Measurements from ENCODE around the gene IRF9. TPM values are rescaled to one million over a fixed set of nuclear protein-coding genes. Genes with fewer than 3 reads are reported as not detected.

Gene IRF9
- total and polyA plus RNA-seq, 7 donors, result 46.2 to 115 (median 55.6) TPM

- WGBS, 2 donors, result 79 to 86% methylated on average over 13 of the region's 13 CpGs
- Histone ChIP-seq H3K36me3 (peaks cover 14 to 27% (median 17%) of the 10 kb centered on the region in 4 donors), H3K27ac (peak overlapping the region in 2 of 4 donors; percentile 4 to 10), H3K4me1 (peaks cover 0 to 50% (median 41%) of the 10 kb centered on the region in 4 donors), H3K9me3 (no peaks in the 10 kb centered on the region), H3K4me3 (no peak overlapping the region), H3K27me3 (no peaks in the 10 kb centered on the region)
- TF ChIP-seq POLR2AphosphoS5 (IDR thresholded peaks at IDR 0.05) (no peak), EP300 (IDR thresholded peaks at IDR 0.05) (no peak), CTCF (IDR thresholded peaks at IDR 0.05) (no peak), POLR2A (IDR thresholded peaks at IDR 0.05) (no peak)
- intact Hi-C loops (cut with DNase I), result loop anchor here (5.0 kb wide), 1 partner anchor 581 kb away; the partner anchor contains the start of gene THTPA
- DNase-seq, result no peak
Measured at GRCh38 chr14:24138396-24139271, 22.4 kb upstream of the IRF9 start.

GRCh38 chr14:24139272-24139934, 21.7 kb upstream of the IRF9 start:
- Histone ChIP-seq H3K36me3 (peaks cover 14 to 33% (median 17%) of the 10 kb centered on the region in 4 donors), H3K9me3 (no peaks in the 10 kb centered on the region), H3K4me1 (peaks cover 0 to 50% (median 42%) of the 10 kb centered on the region in 4 donors), H3K4me3 (no peak overlapping the region), H3K27me3 (no peaks in the 10 kb centered on the region), H3K27ac (peak overlapping the region in 2 of 4 donors; percentile 98)
- WGBS, 2 donors, result 77 to 87% methylated on average over 9 of the region's 9 CpGs
- DNase-seq, result no peak
- intact Hi-C loops (cut with DNase I), result loop anchor here (5.0 kb wide), 1 partner anchor 582 kb away; the partner anchor contains the start of gene THTPA
- no peak for TF ChIP-seq POLR2A (IDR thresholded peaks at IDR 0.05)
- no peak for TF ChIP-seq POLR2AphosphoS5 (IDR thresholded peaks at IDR 0.05)
- TF ChIP-seq CTCF (IDR thresholded peaks at IDR 0.05), result no peak
- no peak for TF ChIP-seq EP300 (IDR thresholded peaks at IDR 0.05)

- H3K27ac ChIP-seq, result peak within 1 kb of the TSS; percentile 92 to 98 (median 96)
- no peaks in the 10 kb centered on the region for H3K9me3 ChIP-seq
- intact Hi-C loops (cut with DNase I), result loop anchor here (5.0 to 10.0 kb wide), 3 partner anchors 226 to 836 kb away; partner anchors contain the start of genes BCL2L2, NFATC4 and PPP1R3E
- peak; percentile 36 to 75 (median 64) for TF ChIP-seq CTCF (IDR thresholded peaks at IDR 0.05)
- no peak for TF ChIP-seq EP300 (IDR thresholded peaks at IDR 0.05)
- peak; percentile 83 to 88 for TF ChIP-seq POLR2A (IDR thresholded peaks at IDR 0.05)
- TF ChIP-seq POLR2AphosphoS5 (IDR thresholded peaks at IDR 0.05), result peak; percentile 83 to 96 (median 93)
- H3K4me3 ChIP-seq, result peak within 1 kb of the TSS; percentile 73 to 91 (median 81)
- H3K4me1 ChIP-seq, result peaks cover 0 to 61% (median 51%) of the 10 kb centered on the region in 4 donors
- WGBS, 2 donors, result 0 to 1% methylated on average over 65 of the region's 65 CpGs
- H3K27me3 ChIP-seq, result no peaks in the 10 kb centered on the region
- peaks cover 14 to 33% (median 17%) of the 10 kb centered on the region in 4 donors for H3K36me3 ChIP-seq
- peak; percentile 100 for DNase-seq
Measured at GRCh38 chr14:24141097-24141880, 19.8 kb upstream of the IRF9 start, which contains the start of gene EMC9. Gene EMC9 (minus strand): TSS chr14:24141591. CDS start chr14:24141304, 287 bp downstream.

- Histone ChIP-seq H3K9me3 (no peaks in the 10 kb centered on the region), H3K27me3 (no peaks in the 10 kb centered on the region), H3K27ac (no peak overlapping the region), H3K36me3 (peaks cover 7 to 23% (median 8%) of the 10 kb centered on the region in 4 donors), H3K4me3 (no peak overlapping the region), H3K4me1 (peaks cover 0 to 53% (median 43%) of the 10 kb centered on the region in 4 donors)
- intact Hi-C loops (cut with DNase I), result loop anchor here (5.0 to 10.0 kb wide), 3 partner anchors 224 to 839 kb away; partner anchors contain the start of genes BCL2L2, NFATC4 and PPP1R3E
- 89 to 95% methylated on average over 2 of the region's 2 CpGs for WGBS, 2 donors
- DNase-seq, result no peak
- TF ChIP-seq POLR2A (IDR thresholded peaks at IDR 0.05) (no peak), POLR2AphosphoS5 (IDR thresholded peaks at IDR 0.05) (no peak), EP300 (IDR thresholded peaks at IDR 0.05) (no peak), CTCF (IDR thresholded peaks at IDR 0.05) (no peak)
Measured at GRCh38 chr14:24143511-24143910, 17.6 kb upstream of the IRF9 start.

Data from sigmoid colon (tissue), 7 donors.